RWPE2 (cell line): ENCODE measurements around the gene NTNG1.

Experiments
- ATAC-seq: fragments of 200-7000 bp; cut with Tn5 transposase; 3 replicates; pipeline ENCODE4 v1.9.1; 2021; ENCODE audit warnings: low read depth
- DNase-seq: peaks from one replicate; pipeline ENCODE4 v3.0.0-alpha.2; 2020; ENCODE audit warnings: low spot score
- H3K27ac ChIP-seq: fragments of 450-650 bp; 2 replicates; pipeline ENCODE4 v1.5.1; 2017; ENCODE audit warnings: mild to moderate bottlenecking; ENCODE audit not compliant: poor library complexity, severe bottlenecking
- H3K27me3 ChIP-seq: fragments of 250-450 bp; sonication (Bioruptor Pico); 2 replicates; pipeline ENCODE4 v1.5.1; 2021; ENCODE audit warnings: mild to moderate bottlenecking, moderate library complexity; ENCODE audit not compliant: insufficient read depth, poor library complexity, severe bottlenecking
- H3K36me3 ChIP-seq: fragments of 250-450 bp; sonication (Bioruptor Pico); 2 replicates; pipeline ENCODE4 v1.5.1; 2020; ENCODE audit warnings: low read depth, mild to moderate bottlenecking, moderate library complexity
- H3K4me1 ChIP-seq: fragments of 250-450 bp; sonication (Bioruptor Pico); 2 replicates; pipeline ENCODE4 v1.5.1; 2021; ENCODE audit warnings: mild to moderate bottlenecking, moderate library complexity; ENCODE audit not compliant: insufficient read depth, poor library complexity, severe bottlenecking
- H3K4me3 ChIP-seq: fragments of 250-450 bp; sonication (Bioruptor Pico); 2 replicates; pipeline ENCODE4 v1.5.1; 2021; ENCODE audit warnings: mild to moderate bottlenecking, moderate library complexity; ENCODE audit not compliant: severe bottlenecking
- H3K9me3 ChIP-seq: fragments of 250-450 bp; sonication (Bioruptor Pico); 2 replicates; pipeline ENCODE4 v1.5.1; 2021; ENCODE audit warnings: mild to moderate bottlenecking, moderate library complexity; ENCODE audit not compliant: severe bottlenecking
- CTCF ChIP-seq: fragments of 450-650 bp; IDR thresholded peaks from one replicate; pipeline ENCODE4 v1.5.1; 2017; ENCODE audit warnings: mild to moderate bottlenecking, moderate library complexity; ENCODE audit not compliant: poor library complexity, severe bottlenecking

Gene NTNG1

GRCh38 chr1:107474877-107475612 lies 334.2 kb downstream of the NTNG1 start:
- DNase-seq (no peak), ATAC-seq (peak; percentile 46; the same call in 1 of the 3 replicates)

GRCh38 chr1:107477233-107477632 lies 336.4 kb downstream of the NTNG1 start:
- Histone ChIP-seq H3K27ac (no peak overlapping the region), H3K27me3 (no peaks in the 10 kb centered on the region), H3K4me3 (no peak overlapping the region), H3K9me3 (no peaks in the 10 kb centered on the region), H3K4me1 (no peaks in the 10 kb centered on the region), H3K36me3 (no peaks in the 10 kb centered on the region)
- DNase-seq (no peak), ATAC-seq (no peak)
- TF ChIP-seq CTCF, result peak; percentile 5

More at GRCh38 chr1:107474877-107475612, 334.2 kb downstream of the NTNG1 start:
- H3K27me3 ChIP-seq, result no peaks in the 10 kb centered on the region
- H3K4me1 ChIP-seq, result no peaks in the 10 kb centered on the region
- H3K36me3 ChIP-seq, result no peaks in the 10 kb centered on the region
- TF ChIP-seq CTCF, result no peak
- no peaks in the 10 kb centered on the region for H3K9me3 ChIP-seq
- no peak overlapping the region for H3K4me3 ChIP-seq
- no peak overlapping the region for H3K27ac ChIP-seq

- H3K27ac ChIP-seq, result no peak overlapping the region
- ATAC-seq, result no peak
- no peak overlapping the region for H3K4me3 ChIP-seq
Measured at GRCh38 chr1:107479865-107480350, 339.1 kb downstream of the NTNG1 start.

GRCh38 chr1:107480548-107481415 lies 339.9 kb downstream of the NTNG1 start:
- peaks cover 4% of the 10 kb centered on the region for H3K4me1 ChIP-seq
- no peak overlapping the region for H3K27ac ChIP-seq
- no peaks in the 10 kb centered on the region for H3K27me3 ChIP-seq
- H3K4me3 ChIP-seq, result no peak overlapping the region
- no peaks in the 10 kb centered on the region for H3K9me3 ChIP-seq
- TF ChIP-seq CTCF, result no peak
- H3K36me3 ChIP-seq, result no peaks in the 10 kb centered on the region
- DNase-seq (no peak), ATAC-seq (peak; percentile 36; the same call in 1 of the 3 replicates)

More at GRCh38 chr1:107479865-107480350, 339.1 kb downstream of the NTNG1 start:
- H3K4me1 ChIP-seq, result no peaks in the 10 kb centered on the region
- no peak for TF ChIP-seq CTCF
- no peaks in the 10 kb centered on the region for H3K27me3 ChIP-seq
- no peaks in the 10 kb centered on the region for H3K36me3 ChIP-seq
- DNase-seq, result no peak
- H3K9me3 ChIP-seq, result no peaks in the 10 kb centered on the region
